OCI-LY7 (cell line): ENCODE measurements around the gene FNDC5. TPM values are rescaled to one million over a fixed set of nuclear protein-coding genes. Genes with fewer than 3 reads are reported as not detected.

Source experiments
- Bru-seq: library from RNA; stranded (reverse); fragments of 400-500 nt; gene quantifications from one replicate; lab custom pipeline; 2021; lab: Mats Ljungman, UMichigan
- BruChase-seq, 2 experiments: library from RNA; stranded (reverse); fragments of 400-500 nt; gene quantifications; one replicate each; lab custom pipeline; 2021; lab: Mats Ljungman, UMichigan
- BruUV-seq: library from RNA; stranded (reverse); fragments of 400-500 nt; replicated peaks from 2 replicates; lab custom pipeline; 2021; lab: Mats Ljungman, UMichigan
- CTCF ChIA-PET: fragments of 300-600 bp; sonication (Branson Sonifier 250); formaldehyde crosslinking; loops from one replicate; lab custom pipeline; 2022; ENCODE audit warnings: antibody characterized with exemption; ENCODE audit not compliant: unreplicated experiment; lab: Charles Lee
- POLR2A ChIA-PET: fragments of 300-600 bp; sonication (Branson Sonifier 250); formaldehyde crosslinking; loops from one replicate; lab custom pipeline; 2022; ENCODE audit warnings: antibody characterized with exemption; lab: Charles Lee
- DNase-seq: peaks from one replicate; pipeline ENCODE4 v3.0.0-alpha.2; 2015; ENCODE audit warnings: low spot score
- H2AFZ ChIP-seq: fragments of 200-600 bp; sonication (generic), shearing (Covaris generic); 2 replicates; pipeline ENCODE4 v1.6.1; 2014; ENCODE audit warnings: mild to moderate bottlenecking, antibody characterized with exemption, low read length, moderate library complexity
- H3K27ac ChIP-seq: fragments of 200-600 bp; sonication (generic); 2 replicates; pipeline ENCODE4 v1.5.1; 2014; ENCODE audit warnings: mixed run types, low read depth, mild to moderate bottlenecking, moderate library complexity, low read length, inconsistent platforms; ENCODE audit not compliant: poor library complexity, severe bottlenecking
- H3K36me3 ChIP-seq: fragments of 200-600 bp; sonication (generic); 2 replicates; pipeline ENCODE4 v1.6.1; 2014; ENCODE audit warnings: mild to moderate bottlenecking, antibody characterized with exemption, low read length, moderate library complexity, mixed read lengths; ENCODE audit not compliant: insufficient read depth
- H3K4me1 ChIP-seq: fragments of 200-600 bp; sonication (generic); 2 replicates; pipeline ENCODE4 v1.5.1; 2014; ENCODE audit warnings: mild to moderate bottlenecking, low read length; ENCODE audit not compliant: insufficient read depth, poor library complexity, severe bottlenecking
- H3K4me2 ChIP-seq: fragments of 200-600 bp; sonication (generic); 2 replicates; pipeline ENCODE4 v1.6.1; 2014; ENCODE audit warnings: mild to moderate bottlenecking, low read length
- H3K4me3 ChIP-seq: fragments of 200-600 bp; sonication (generic); 2 replicates; pipeline ENCODE4 v1.5.1; 2014; ENCODE audit warnings: mild to moderate bottlenecking, low read depth, low read length; ENCODE audit not compliant: poor library complexity, severe bottlenecking
- H3K79me2 ChIP-seq: fragments of 200-600 bp; sonication (generic); 2 replicates; pipeline ENCODE4 v1.6.1; 2016; ENCODE audit warnings: low read depth, mild to moderate bottlenecking, low read length, moderate library complexity, mixed read lengths; ENCODE audit not compliant: insufficient read depth
- H3K9me2 ChIP-seq: fragments of 200-600 bp; sonication (generic); 2 replicates; pipeline ENCODE4 v1.6.1; 2016; ENCODE audit warnings: mild to moderate bottlenecking, low read length, mixed read lengths; ENCODE audit not compliant: insufficient read depth
- H3K9me3 ChIP-seq: fragments of 200-600 bp; sonication (generic); 2 replicates; pipeline ENCODE4 v1.6.1; 2014; ENCODE audit warnings: mild to moderate bottlenecking, mixed run types, low read length, mixed read lengths
- H4K20me1 ChIP-seq: fragments of 200-600 bp; sonication (generic); 2 replicates; pipeline ENCODE4 v1.6.1; 2014; ENCODE audit warnings: mild to moderate bottlenecking, antibody characterized with exemption, low read length, moderate library complexity, mixed read lengths; ENCODE audit not compliant: insufficient read depth
- CTCF ChIP-seq: fragments of 200-600 bp; sonication (generic); conservative IDR thresholded peaks from 2 replicates; pipeline ENCODE4 v1.5.1; 2014; ENCODE audit warnings: mild to moderate bottlenecking, antibody characterized with exemption, low read length, moderate library complexity, mixed read lengths
- EZH2phosphoT487 ChIP-seq: fragments of 200-600 bp; sonication (generic); IDR thresholded peaks from 2 replicates; pipeline ENCODE4 v1.6.1; 2018; ENCODE audit warnings: low read depth, borderline replicate concordance, mild to moderate bottlenecking, mixed run types, antibody characterized with exemption, low read length, moderate library complexity, mixed read lengths
- intact Hi-C: fragments of 100-400 bp; cut with micrococcal nuclease; formaldehyde crosslinking; loops from one replicate; pipeline ENCODE4 v1.10.0; 2022; ENCODE audit not compliant: unreplicated experiment
- long read RNA-seq: library from polyadenylated mRNA; stranded (forward); transcript quantifications from one replicate; pipeline ENCODE4 v2.0.0, GENCODE V29; 2022
- total RNA-seq, 2 experiments: library from RNA; depleted of rRNA in 1 of 2; stranded (reverse); fragments of >200 nt in 1 of 2; shearing (Covaris generic) in 1 of 2; gene quantifications; 2 replicates each; pipeline ENCODE4 v1.2.3, GENCODE V29; 2014 to 2022

Gene FNDC5
- total RNA-seq (2014; rRNA removed; shearing (Covaris generic)) (not detected in 2 replicates), total RNA-seq (2022) (not detected in 2 replicates), Bru-seq, nascent RNA (percentile 15 among the genes with signal in this experiment), BruChase-seq, experiment 1, labeled RNA remaining after a 6-hour chase (not detected), BruChase-seq, experiment 2, labeled RNA remaining after a 2-hour chase (not detected)
- long read RNA-seq = 0 reads

- no TSS peak for BruUV-seq
- H3K4me3 ChIP-seq = no peak within 1 kb of the TSS
- POLR2A ChIA-PET = interaction anchor here (2.0 kb wide), 1 partner anchor 10 kb away, joined by 4 read pairs; no protein-coding TSS in a partner anchor
Observed at GRCh38 chr1:32870615-32871363, at the start of gene FNDC5. FNDC5 (minus strand) TSS chr1:32870912.

GRCh38 chr1:32919811-32920733, 49.4 kb upstream of the FNDC5 start:
- no peaks in the 10 kb centered on the region for H3K4me1 ChIP-seq
- ChIA-PET POLR2A (interaction anchor here (0.8 kb wide), 1 partner anchor 111 kb away, joined by 3 read pairs; no protein-coding TSS in a partner anchor), CTCF (no interaction called here)
- DNase-seq = no peak
- H3K79me2 ChIP-seq = no peaks in the 10 kb centered on the region
- no peaks in the 10 kb centered on the region for H3K9me2 ChIP-seq
- no peak overlapping the region for H3K27ac ChIP-seq
- no peaks in the 10 kb centered on the region for H3K36me3 ChIP-seq
- no peaks in the 10 kb centered on the region for H4K20me1 ChIP-seq
- intact Hi-C loops = no loop called here
- no peak overlapping the region for H3K4me3 ChIP-seq
- H2AFZ ChIP-seq = no peak overlapping the region
- no peaks in the 10 kb centered on the region for H3K9me3 ChIP-seq
- H3K4me2 ChIP-seq = no peak overlapping the region
- BruUV-seq = no TSS peak
- no peak for TF ChIP-seq EZH2phosphoT487
- no peak for TF ChIP-seq CTCF

More at GRCh38 chr1:32870615-32871363, at the start of gene FNDC5:
- no peak; the same call in 1 of the 2 replicates for TF ChIP-seq EZH2phosphoT487
- no peak for TF ChIP-seq CTCF
- H3K79me2 ChIP-seq = no peaks in the 10 kb centered on the region
- no peak for DNase-seq
- H4K20me1 ChIP-seq = no peaks in the 10 kb centered on the region
- intact Hi-C loops = no loop called here
- H3K36me3 ChIP-seq = no peaks in the 10 kb centered on the region
- H3K27ac ChIP-seq = no peak within 1 kb of the TSS
- H3K9me3 ChIP-seq = no peaks in the 10 kb centered on the region
- H3K4me1 ChIP-seq = peaks cover 32% of the 10 kb centered on the region
- peak within 1 kb of the TSS; percentile 87; the same call in 1 of the 2 replicates for H3K4me2 ChIP-seq
- H2AFZ ChIP-seq = no peak within 1 kb of the TSS
- H3K9me2 ChIP-seq = no peaks in the 10 kb centered on the region
- CTCF ChIA-PET = no interaction called here
